ENCODE measurements around the gene CCNDBP1.

GRCh38 chr15:43165801-43166325 is 19.3 kb upstream of the CCNDBP1 start:
- TF ChIP-seq EZH2 (IDR thresholded peaks at IDR 0.05; ENCODE audit: borderline replicate concordance, low read depth, low read length, severe bottlenecking) (no peak), CTCF (IDR thresholded peaks at IDR 0.05; ENCODE audit: borderline replicate concordance, extremely low read depth, low read length, poor library complexity, severe bottlenecking) (no peak)

All from DND-41 (cell line).